OCI-LY1 (cell line): Measurements from ENCODE around the gene STRIT1.

Experiments
- H2AFZ ChIP-seq: fragments of 200-600 bp; sonication (generic), shearing (Covaris generic); 2 replicates; pipeline ENCODE4 v1.6.0; 2014; ENCODE audit warnings: antibody characterized with exemption, mild to moderate bottlenecking, low read length
- H3F3A ChIP-seq: fragments of 200-600 bp; sonication (generic), shearing (Covaris generic); 2 replicates; pipeline ENCODE4 v1.6.0; 2014; ENCODE audit warnings: mild to moderate bottlenecking, antibody characterized with exemption, low read length, moderate library complexity; ENCODE audit not compliant: insufficient read depth
- H3K27ac ChIP-seq: fragments of 200-600 bp; sonication (generic); 2 replicates; pipeline ENCODE4 v1.5.1; 2014; ENCODE audit warnings: low read length, mixed run types, mild to moderate bottlenecking, low read depth; ENCODE audit not compliant: poor library complexity, severe bottlenecking
- H3K27me3 ChIP-seq: fragments of 200-600 bp; sonication (generic); 2 replicates; pipeline ENCODE4 v1.6.0; 2014; ENCODE audit warnings: antibody characterized with exemption, mild to moderate bottlenecking, low read length, moderate library complexity; ENCODE audit not compliant: insufficient read depth
- H3K36me3 ChIP-seq: fragments of 200-600 bp; sonication (generic); 2 replicates; pipeline ENCODE4 v1.6.1; 2014; ENCODE audit warnings: mild to moderate bottlenecking, antibody characterized with exemption, low read length, moderate library complexity, mixed read lengths; ENCODE audit not compliant: insufficient read depth
- H3K4me1 ChIP-seq: fragments of 200-600 bp; sonication (generic); 2 replicates; pipeline ENCODE4 v1.5.1; 2014; ENCODE audit warnings: mild to moderate bottlenecking, low read length, moderate library complexity; ENCODE audit not compliant: insufficient read depth, severe bottlenecking
- H3K4me2 ChIP-seq: fragments of 200-600 bp; sonication (generic), shearing (Covaris generic); 2 replicates; pipeline ENCODE4 v1.6.1; 2014; ENCODE audit warnings: low read length
- H3K4me3 ChIP-seq: fragments of 200-600 bp; sonication (generic); 2 replicates; pipeline ENCODE4 v1.5.1; 2014; ENCODE audit warnings: low read length, low read depth, mild to moderate bottlenecking, mixed read lengths; ENCODE audit not compliant: poor library complexity, severe bottlenecking
- H3K79me2 ChIP-seq: fragments of 200-600 bp; shearing (Covaris generic); 2 replicates; pipeline ENCODE4 v1.6.1; 2016; ENCODE audit warnings: mixed run types, low read length, mixed read lengths; ENCODE audit not compliant: insufficient read depth
- H3K9ac ChIP-seq: fragments of 200-600 bp; sonication (generic), shearing (Covaris generic); 2 replicates; pipeline ENCODE4 v1.6.1; 2014; ENCODE audit warnings: mild to moderate bottlenecking, low read length, mixed read lengths
- H3K9me2 ChIP-seq: fragments of 200-600 bp; sonication (generic), shearing (Covaris generic); 2 replicates; pipeline ENCODE4 v1.6.1; 2014; ENCODE audit warnings: low read depth, mild to moderate bottlenecking, low read length, mixed read lengths
- H3K9me3 ChIP-seq: fragments of 200-600 bp; shearing (Covaris generic); 2 replicates; pipeline ENCODE4 v1.6.1; 2014; ENCODE audit warnings: low read length, mixed read lengths
- H4K20me1 ChIP-seq: fragments of 200-600 bp; sonication (generic), shearing (Covaris generic); 2 replicates; pipeline ENCODE4 v1.6.0; 2016; ENCODE audit warnings: mild to moderate bottlenecking, low read length; ENCODE audit not compliant: insufficient read depth
- EZH2 ChIP-seq: fragments of 200-600 bp; sonication (generic), shearing (Covaris generic); IDR thresholded peaks from 2 replicates; pipeline ENCODE4 v1.8.0; 2017; ENCODE audit warnings: borderline replicate concordance, mixed run types, mild to moderate bottlenecking, antibody characterized with exemption, low read length, moderate library complexity, mixed read lengths
- TF ChIP-seq, protein P1 (sequence below): fragments of 200-600 bp; sonication (generic), shearing (Covaris generic); IDR thresholded peaks from 2 replicates; pipeline ENCODE4 v1.5.1; 2017; ENCODE audit warnings: mild to moderate bottlenecking, antibody characterized with exemption, low read length, moderate library complexity, mixed read lengths

STRIT1 gene

DNA sequence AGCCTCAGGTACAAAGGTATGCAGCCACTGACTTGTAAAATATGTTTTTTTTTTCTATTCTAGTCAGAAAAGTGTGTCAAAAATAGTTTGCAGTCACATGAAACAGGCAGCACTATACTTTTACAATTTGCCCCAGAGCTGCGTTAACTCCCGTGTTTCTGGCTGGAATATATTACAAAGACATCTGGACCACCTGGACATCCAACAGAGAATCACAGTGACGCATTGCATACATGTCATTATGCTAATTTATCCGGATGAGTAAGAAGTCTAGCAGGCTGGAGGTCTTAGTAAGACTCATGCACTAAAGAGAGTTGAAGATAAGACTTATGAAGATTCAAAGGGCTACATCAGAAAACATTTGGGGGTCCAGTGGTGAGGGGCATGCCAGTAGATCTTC is 39.2 kb upstream of the STRIT1 start:
- no peaks in the 10 kb centered on the region for H3K9me2 ChIP-seq
- no peaks in the 10 kb centered on the region for H3K4me1 ChIP-seq

DNA sequence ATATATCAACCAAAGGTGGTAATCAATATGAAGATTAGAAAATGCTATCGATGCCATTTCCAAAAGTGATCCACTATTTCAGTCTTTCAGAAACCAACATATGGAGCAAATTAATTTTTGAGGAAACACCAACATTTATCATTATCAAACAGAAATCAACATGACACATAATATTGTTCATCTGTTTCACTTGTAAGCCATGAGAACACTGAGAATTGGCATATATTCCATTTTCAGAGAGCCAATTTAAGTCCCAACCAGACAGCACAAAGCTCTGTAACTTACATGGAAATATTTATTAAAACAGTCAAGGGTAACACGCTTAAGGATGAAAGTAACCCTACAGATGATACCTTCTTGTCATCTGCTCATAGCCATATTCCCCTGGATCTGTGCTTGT is 37.6 kb upstream of the STRIT1 start:
- Histone ChIP-seq H3K9me2 (no peaks in the 10 kb centered on the region), H2AFZ (no peak overlapping the region), H3K36me3 (no peaks in the 10 kb centered on the region), H3K27me3 (no peaks in the 10 kb centered on the region; the same call in 1 of the 2 replicates), H3K9ac (no peak overlapping the region), H3F3A (no peaks in the 10 kb centered on the region), H3K4me3 (no peak overlapping the region), H4K20me1 (no peaks in the 10 kb centered on the region), H3K27ac (no peak overlapping the region), H3K79me2 (no peaks in the 10 kb centered on the region), H3K4me1 (peaks cover 3% of the 10 kb centered on the region), H3K9me3 (no peaks in the 10 kb centered on the region), H3K4me2 (no peak overlapping the region)
- TF ChIP-seq, protein P1, sequence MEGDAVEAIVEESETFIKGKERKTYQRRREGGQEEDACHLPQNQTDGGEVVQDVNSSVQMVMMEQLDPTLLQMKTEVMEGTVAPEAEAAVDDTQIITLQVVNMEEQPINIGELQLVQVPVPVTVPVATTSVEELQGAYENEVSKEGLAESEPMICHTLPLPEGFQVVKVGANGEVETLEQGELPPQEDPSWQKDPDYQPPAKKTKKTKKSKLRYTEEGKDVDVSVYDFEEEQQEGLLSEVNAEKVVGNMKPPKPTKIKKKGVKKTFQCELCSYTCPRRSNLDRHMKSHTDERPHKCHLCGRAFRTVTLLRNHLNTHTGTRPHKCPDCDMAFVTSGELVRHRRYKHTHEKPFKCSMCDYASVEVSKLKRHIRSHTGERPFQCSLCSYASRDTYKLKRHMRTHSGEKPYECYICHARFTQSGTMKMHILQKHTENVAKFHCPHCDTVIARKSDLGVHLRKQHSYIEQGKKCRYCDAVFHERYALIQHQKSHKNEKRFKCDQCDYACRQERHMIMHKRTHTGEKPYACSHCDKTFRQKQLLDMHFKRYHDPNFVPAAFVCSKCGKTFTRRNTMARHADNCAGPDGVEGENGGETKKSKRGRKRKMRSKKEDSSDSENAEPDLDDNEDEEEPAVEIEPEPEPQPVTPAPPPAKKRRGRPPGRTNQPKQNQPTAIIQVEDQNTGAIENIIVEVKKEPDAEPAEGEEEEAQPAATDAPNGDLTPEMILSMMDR, result no peak
- no peak for TF ChIP-seq EZH2

More for the DNA sequence above, 39.2 kb upstream of the STRIT1 start:
- Histone ChIP-seq H3K27ac (no peak overlapping the region), H3K36me3 (no peaks in the 10 kb centered on the region), H3K4me3 (no peak overlapping the region), H3K9me3 (no peaks in the 10 kb centered on the region), H3K9ac (no peak overlapping the region), H3K79me2 (no peaks in the 10 kb centered on the region), H3K27me3 (no peaks in the 10 kb centered on the region; the same call in 1 of the 2 replicates), H3F3A (no peaks in the 10 kb centered on the region), H4K20me1 (no peaks in the 10 kb centered on the region), H3K4me2 (no peak overlapping the region), H2AFZ (no peak overlapping the region)
- no peak for TF ChIP-seq EZH2
- TF ChIP-seq, protein P1, result no peak

DNA sequence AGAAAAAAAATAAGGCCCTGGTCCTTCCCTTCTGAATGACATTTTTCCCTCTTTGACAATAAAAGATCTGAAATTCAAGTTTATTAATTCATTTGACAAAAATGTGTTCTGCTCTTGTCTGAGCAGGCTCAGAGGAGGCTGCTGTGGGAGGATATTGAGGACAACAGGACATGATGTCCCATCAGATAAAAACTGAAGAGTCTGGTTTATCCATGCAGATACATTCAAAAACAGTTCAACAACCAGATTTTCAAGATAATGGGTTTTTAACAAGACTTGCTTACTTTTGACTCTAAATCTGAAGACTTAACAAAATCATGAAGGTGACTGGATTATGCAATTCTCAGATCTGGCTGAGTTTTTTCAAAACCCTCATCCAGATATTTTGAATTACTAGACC is 36.9 kb upstream of the STRIT1 start:
- Histone ChIP-seq H3K9me2 (no peaks in the 10 kb centered on the region), H4K20me1 (no peaks in the 10 kb centered on the region), H3K36me3 (no peaks in the 10 kb centered on the region), H3K4me3 (no peak overlapping the region), H3K4me2 (no peak overlapping the region), H2AFZ (no peak overlapping the region), H3K79me2 (no peaks in the 10 kb centered on the region), H3F3A (no peaks in the 10 kb centered on the region), H3K4me1 (peaks cover 10% of the 10 kb centered on the region), H3K27ac (no peak overlapping the region), H3K27me3 (no peaks in the 10 kb centered on the region; the same call in 1 of the 2 replicates), H3K9me3 (no peaks in the 10 kb centered on the region), H3K9ac (no peak overlapping the region)
- no peak for TF ChIP-seq EZH2
- TF ChIP-seq, protein P1, result no peak
